CD4-positive, alpha-beta T cell (primary cell): Measurements from ENCODE around the gene CRABP1. TPM values are rescaled to one million over a fixed set of nuclear protein-coding genes. Genes with fewer than 3 reads are reported as not detected.

Experiments used
- ATAC-seq: fragments of 200-7000 bp; cut with Tn5 transposase; one replicate; pipeline ENCODE4 v1.10.0; 2022; ENCODE audit warnings: mild to moderate bottlenecking; ENCODE audit not compliant: poor library complexity
- CTCF ChIA-PET: fragments of 350-600 bp; sonication (Branson Sonifier 250); formaldehyde crosslinking; loops from one replicate; lab custom pipeline; 2021; ENCODE audit warnings: antibody characterized with exemption, inconsistent platforms; lab: Charles Lee
- POLR2A ChIA-PET: fragments of 350-600 bp; sonication (Branson Sonifier 250); formaldehyde crosslinking; loops from one replicate; lab custom pipeline; 2021; ENCODE audit warnings: antibody characterized with exemption, inconsistent platforms; lab: Charles Lee
- DNase-seq, 14 experiments: peaks; one replicate each; pipeline ENCODE4 v3.0.0-alpha.2; 2013 to 2020; ENCODE audit warnings: mixed read lengths in 2 of 14
- H3K27ac ChIP-seq, 2 donors: one replicate each; pipeline versions ENCODE4 v1.5.1 to v1.7.0; 2013; ENCODE audit warnings: low read length in 2 of 2, low read depth in 1 of 2, mild to moderate bottlenecking in 1 of 2
- H3K27me3 ChIP-seq, 2 experiments: 1 replicate in 1 of 2; 2 replicates in 1 of 2; pipeline versions ENCODE4 v1.6.1 to v1.7.0; 2013; ENCODE audit warnings: low read length in 2 of 2, control low read depth in 1 of 2, mild to moderate bottlenecking in 1 of 2, moderate library complexity in 1 of 2; ENCODE audit not compliant: insufficient read depth in 2 of 2, control insufficient read depth in 1 of 2
- H3K36me3 ChIP-seq: one replicate; pipeline ENCODE4 v1.6.1; 2013; ENCODE audit warnings: low read length, control low read depth; ENCODE audit not compliant: insufficient read depth
- H3K4me1 ChIP-seq: one replicate; pipeline ENCODE4 v1.6.1; 2013; ENCODE audit warnings: low read length, control low read depth; ENCODE audit not compliant: insufficient read depth
- H3K4me3 ChIP-seq: one replicate; pipeline ENCODE4 v1.5.1; 2013; ENCODE audit warnings: mild to moderate bottlenecking, low read length, moderate library complexity
- H3K9me3 ChIP-seq, 2 experiments: 1 replicate in 1 of 2; 2 replicates in 1 of 2; pipeline versions ENCODE4 v1.6.1 to v1.7.0; 2013; ENCODE audit warnings: low read length in 2 of 2, mild to moderate bottlenecking in 2 of 2, control low read depth in 1 of 2, moderate library complexity in 1 of 2; ENCODE audit not compliant: control insufficient read depth in 1 of 2, insufficient read depth in 1 of 2
- H3K27ac Mint-ChIP-seq: one replicate; pipeline ENCODE4 v1.8.0; 2020; ENCODE audit warnings: mixed read lengths
- H3K27me3 Mint-ChIP-seq: one replicate; pipeline ENCODE4 v1.8.0; 2021; ENCODE audit warnings: mixed read lengths
- H3K36me3 Mint-ChIP-seq: one replicate; pipeline ENCODE4 v1.8.0; 2021; ENCODE audit warnings: low read depth, mixed read lengths
- H3K4me1 Mint-ChIP-seq: one replicate; pipeline ENCODE4 v1.8.0; 2021; ENCODE audit warnings: low read depth, mixed read lengths
- H3K4me3 Mint-ChIP-seq: one replicate; pipeline ENCODE4 v1.8.0; 2020; ENCODE audit warnings: mild to moderate bottlenecking, mixed read lengths
- H3K9me3 Mint-ChIP-seq: one replicate; pipeline ENCODE4 v1.8.0; 2020; ENCODE audit warnings: mixed read lengths
- CTCF ChIP-seq: fragments of 200-600 bp; IDR thresholded peaks from one replicate; pipeline ENCODE4 v1.8.0; 2022; ENCODE audit warnings: antibody characterized with exemption, mild to moderate bottlenecking
- intact Hi-C, 2 experiments: fragments of 100-400 bp; cut with DNase I in 1 of 2; cut with micrococcal nuclease in 1 of 2; formaldehyde crosslinking; loops; one replicate each; pipeline versions ENCODE4 v1.15.1 to v1.9.0; 2023 to 2025; cut with DNase I, micrococcal nuclease
- total RNA-seq, 174 experiments: library from RNA in 2 of 174; stranded (reverse) in 2 of 174; gene quantifications; one replicate each; pipeline ENCODE4 v1.2.3 and lab custom pipeline; 2021 to 2026

The CRABP1 gene
- total RNA-seq, 2 experiments from 2014 or later, result not detected

- H3K27ac Mint-ChIP-seq, result no peak overlapping the region
- POLR2A ChIA-PET, result no interaction called here
- no peak for TF ChIP-seq CTCF
- H3K9me3 Mint-ChIP-seq, result no peaks in the 10 kb centered on the region
- DNase-seq (no peak), ATAC-seq (no peak)
- intact Hi-C loops, result loop anchor here in 1 of 2 experiments (5.0 to 10.0 kb wide), 3 partner anchors 116 to 409 kb away; partner anchors contain the start of gene PSMA4
- peaks cover 0 to 9% of the 10 kb centered on the region in 2 experiments for H3K27me3 ChIP-seq
- no peaks in the 10 kb centered on the region for H3K9me3 ChIP-seq
- H3K4me1 Mint-ChIP-seq, result no peaks in the 10 kb centered on the region
- H3K4me3 Mint-ChIP-seq, result no peak overlapping the region
- H3K27ac ChIP-seq, result no peak overlapping the region
- H3K36me3 Mint-ChIP-seq, result no peaks in the 10 kb centered on the region
- CTCF ChIA-PET, result interaction anchor here (1.2 kb wide), 1 partner anchor 117 kb away, joined by 3 read pairs; no protein-coding TSS in a partner anchor
- H3K4me3 ChIP-seq, result no peak overlapping the region
- H3K36me3 ChIP-seq, result no peaks in the 10 kb centered on the region
- H3K4me1 ChIP-seq, result no peaks in the 10 kb centered on the region
- peaks cover 13% of the 10 kb centered on the region for H3K27me3 Mint-ChIP-seq
These were observed 33.9 kb upstream of the CRABP1 start for GRCh38 chr15:78306176-78306774.

GRCh38 chr15:78307976-78308375 is 32.2 kb upstream of the CRABP1 start:
- no peak overlapping the region for H3K4me3 ChIP-seq
- H3K4me1 Mint-ChIP-seq, result no peaks in the 10 kb centered on the region
- intact Hi-C loops, result loop anchor here in 1 of 2 experiments (5.0 to 10.0 kb wide), 3 partner anchors 114 to 407 kb away; partner anchors contain the start of gene PSMA4
- ChIA-PET POLR2A (interaction anchor here (1.1 kb wide), 1 partner anchor 130 kb away, joined by 4 read pairs; the partner anchor contains the start of gene IREB2), CTCF (interaction anchor here (0.9 to 1.4 kb wide), 2 partner anchors 13 to 115 kb away, joined by 3 read pairs; no protein-coding TSS in a partner anchor)
- no peak for TF ChIP-seq CTCF
- no peak overlapping the region for H3K27ac ChIP-seq
- H3K4me1 ChIP-seq, result no peaks in the 10 kb centered on the region
- no peaks in the 10 kb centered on the region for H3K9me3 ChIP-seq
- peaks cover 0 to 9% of the 10 kb centered on the region in 2 experiments for H3K27me3 ChIP-seq
- peak in 1 of 14 experiments; percentile 19 for DNase-seq
- no peak overlapping the region for H3K27ac Mint-ChIP-seq
- H3K36me3 ChIP-seq, result no peaks in the 10 kb centered on the region
- H3K4me3 Mint-ChIP-seq, result no peak overlapping the region
- no peak for ATAC-seq
- H3K9me3 Mint-ChIP-seq, result no peaks in the 10 kb centered on the region
- peaks cover 13% of the 10 kb centered on the region for H3K27me3 Mint-ChIP-seq
- H3K36me3 Mint-ChIP-seq, result no peaks in the 10 kb centered on the region

- Mint-ChIP-seq H3K27me3 (peaks cover 13% of the 10 kb centered on the region), H3K4me3 (no peak overlapping the region), H3K4me1 (no peaks in the 10 kb centered on the region), H3K27ac (no peak overlapping the region), H3K9me3 (no peaks in the 10 kb centered on the region), H3K36me3 (no peaks in the 10 kb centered on the region)
- no peaks in the 10 kb centered on the region for H3K9me3 ChIP-seq
- intact Hi-C loops, result loop anchor here in 1 of 2 experiments (5.0 to 10.0 kb wide), 3 partner anchors 114 to 406 kb away; partner anchors contain the start of gene PSMA4
- no peak overlapping the region for H3K4me3 ChIP-seq
- no peaks in the 10 kb centered on the region for H3K36me3 ChIP-seq
- no peak for TF ChIP-seq CTCF
- no peaks in the 10 kb centered on the region for H3K4me1 ChIP-seq
- ATAC-seq (peak; percentile 68), DNase-seq (peak in 12 of 14 experiments; percentile 6 to 61 (median 28))
- H3K27ac ChIP-seq, result no peak overlapping the region
- H3K27me3 ChIP-seq, result peaks cover 0 to 9% of the 10 kb centered on the region in 2 experiments
- ChIA-PET CTCF (interaction anchor here (1.4 kb wide), 1 partner anchor 114 kb away, joined by 3 read pairs; no protein-coding TSS in a partner anchor), POLR2A (no interaction called here)
These were observed 31.6 kb upstream of the CRABP1 start for GRCh38 chr15:78308422-78309032.
